A549 (cell line): Measurements from ENCODE around the gene RAB5A. TPM values are rescaled to one million over a fixed set of nuclear protein-coding genes. Genes with fewer than 3 reads are reported as not detected.

Experiments used
- ATAC-seq, 2 experiments: fragments of 200-7000 bp in 1 of 2; fragments of >200 bp in 1 of 2; cut with Nextera tagmentation in 1 of 2; cut with Tn5 transposase in 1 of 2; 3 replicates each; pipeline versions ENCODE4 v1.8.0 to v1.9.1; 2018 to 2020; ENCODE audit warnings: mild to moderate bottlenecking in 1 of 2, moderate library complexity in 1 of 2
- CTCF ChIA-PET: fragments of 300-600 bp; sonication (Branson Sonifier 250); formaldehyde crosslinking; extraction: SDS; loops from one replicate; lab custom pipeline; 2021; ENCODE audit warnings: antibody characterized with exemption, inconsistent platforms; lab: Yijun Ruan, JAX
- POLR2A ChIA-PET: fragments of 350-600 bp; formaldehyde crosslinking; extraction: SDS; loops from one replicate; lab custom pipeline; 2021; ENCODE audit warnings: antibody characterized with exemption, inconsistent platforms; lab: Yijun Ruan, JAX
- DNase-seq, 2 experiments: peaks; one replicate each; pipeline versions ENCODE4 v3.0.0 to v3.0.0-alpha.2; 2011 to 2016; ENCODE audit warnings: low read depth in 1 of 2, low spot score in 1 of 2
- FAIRE-seq: peaks from 2 replicates; lab custom pipeline; 2011; peaks lifted over from hg19 to GRCh38; lab: Jason Lieb, UNC
- H3K27ac ChIP-seq, 2 experiments: fragments of >200 bp; sonication (Bioruptor Twin); formaldehyde crosslinking; 3 replicates each; pipeline ENCODE4 v1.5.1; 2016 to 2017
- H3K4me1 ChIP-seq: fragments of >200 bp; sonication (Bioruptor Twin); formaldehyde crosslinking; 3 replicates; pipeline ENCODE4 v1.6.1; 2016
- H3K4me2 ChIP-seq: fragments of >200 bp; sonication (Bioruptor Twin); formaldehyde crosslinking; 3 replicates; pipeline ENCODE4 v1.6.1; 2016
- H3K4me3 ChIP-seq: fragments of >200 bp; sonication (Bioruptor Twin); formaldehyde crosslinking; 3 replicates; pipeline ENCODE4 v1.5.1; 2016
- H3K9me3 ChIP-seq: fragments of >200 bp; sonication (Bioruptor Twin); formaldehyde crosslinking; 3 replicates; pipeline ENCODE4 v1.6.1; 2016
- ATOH8 ChIP-seq: fragments of 250-450 bp; sonication (Bioruptor Pico); IDR thresholded peaks from 2 replicates; pipeline ENCODE4 v1.5.0; 2020; ENCODE audit warnings: low read depth, mild to moderate bottlenecking, moderate library complexity
- BCL3 ChIP-seq: fragments of >200 bp; sonication (Bioruptor Twin); formaldehyde crosslinking; IDR thresholded peaks from 3 replicates; pipeline ENCODE4 v1.6.1; 2016
- CBX2 ChIP-seq: fragments of 200-600 bp; sonication (generic); IDR thresholded peaks from 2 replicates; pipeline ENCODE4 v1.6.1; 2016; ENCODE audit warnings: low read depth, mild to moderate bottlenecking, borderline replicate concordance
- CBX8 ChIP-seq: fragments of 200-600 bp; sonication (generic); IDR thresholded peaks from 2 replicates; pipeline ENCODE4 v1.6.1; 2016
- CEBPB ChIP-seq, 2 experiments: fragments of >200 bp in 1 of 2; sonication (Bioruptor Twin) in 1 of 2; formaldehyde crosslinking in 1 of 2; IDR thresholded peaks; 2 replicates each; pipeline ENCODE4 v1.6.1; 2012 to 2016
- E2F6 ChIP-seq: IDR thresholded peaks from 2 replicates; pipeline ENCODE4 v1.6.1; 2012; ENCODE audit warnings: low read depth, borderline replicate concordance
- EHMT2 ChIP-seq: fragments of 200-600 bp; sonication (generic); IDR thresholded peaks from 2 replicates; pipeline ENCODE4 v1.6.1; 2016; ENCODE audit warnings: antibody characterized with exemption, low read depth, mild to moderate bottlenecking, moderate library complexity
- ESRRA ChIP-seq: fragments of 150-350 bp; IDR thresholded peaks from 2 replicates; pipeline ENCODE4 v1.6.1; 2014; ENCODE audit warnings: mild to moderate bottlenecking, low read length, borderline replicate concordance
- FOSL2 ChIP-seq, 2 experiments: fragments of 450-650 bp in 1 of 2; fragments of >200 bp in 1 of 2; sonication (Bioruptor Twin) in 1 of 2; formaldehyde crosslinking; IDR thresholded peaks; 2 replicates each; pipeline versions ENCODE4 v1.5.0 to v1.6.1; 2016 to 2020; ENCODE audit warnings: mild to moderate bottlenecking in 1 of 2, moderate library complexity in 1 of 2
- FOXS1 ChIP-seq: fragments of 250-450 bp; sonication (Bioruptor Pico); IDR thresholded peaks from 2 replicates; pipeline ENCODE4 v1.5.0; 2020; ENCODE audit warnings: mild to moderate bottlenecking, moderate library complexity
- HES2 ChIP-seq: fragments of >200 bp; sonication (Bioruptor Twin); formaldehyde crosslinking; IDR thresholded peaks from 2 replicates; pipeline ENCODE4 v1.6.1; 2016
- HOXB13 ChIP-seq: fragments of 250-450 bp; sonication (Bioruptor Pico); IDR thresholded peaks from 2 replicates; pipeline ENCODE4 v1.5.0; 2020; ENCODE audit warnings: low read depth, mild to moderate bottlenecking, moderate library complexity
- KDM1A ChIP-seq: fragments of 200-600 bp; sonication (generic); IDR thresholded peaks from 2 replicates; pipeline ENCODE4 v1.6.1; 2016; ENCODE audit warnings: low read depth, mild to moderate bottlenecking
- MAFK ChIP-seq: fragments of 450-650 bp; IDR thresholded peaks from 2 replicates; pipeline ENCODE4 v1.6.1; 2014; ENCODE audit not compliant: partially characterized antibody
- MYC ChIP-seq: IDR thresholded peaks from 2 replicates; pipeline ENCODE4 v1.6.1; 2012; ENCODE audit warnings: mild to moderate bottlenecking, inconsistent platforms, low read length, improper control_type of control experiment, borderline replicate concordance
- NFE2L2 ChIP-seq: fragments of 150-350 bp; conservative IDR thresholded peaks from 2 replicates; pipeline ENCODE4 v1.6.1; 2014; ENCODE audit warnings: low read length
- NR3C1 ChIP-seq: fragments of >200 bp; sonication (Bioruptor Twin); formaldehyde crosslinking; IDR thresholded peaks from 3 replicates; pipeline ENCODE4 v1.6.1; 2017
- PBX3 ChIP-seq: IDR thresholded peaks from 2 replicates; pipeline ENCODE4 v1.6.1; 2012
- PHF8 ChIP-seq: fragments of 200-600 bp; sonication (generic); IDR thresholded peaks from 2 replicates; pipeline ENCODE4 v1.6.1; 2016; ENCODE audit warnings: low read depth, mild to moderate bottlenecking, antibody characterized with exemption, moderate library complexity, borderline replicate concordance
- RAD21 ChIP-seq, 2 experiments: fragments of >200 bp in 1 of 2; sonication (Bioruptor Twin) in 1 of 2; formaldehyde crosslinking in 1 of 2; IDR thresholded peaks in 1 of 2; conservative IDR thresholded peaks in 1 of 2; 2 replicates in 1 of 2; 3 replicates in 1 of 2; pipeline ENCODE4 v1.6.1; 2012 to 2018; ENCODE audit warnings: inconsistent platforms in 1 of 2
- RARB ChIP-seq: fragments of 250-450 bp; sonication (Bioruptor Pico); IDR thresholded peaks from 2 replicates; pipeline ENCODE4 v1.8.0; 2021; ENCODE audit warnings: mild to moderate bottlenecking, moderate library complexity
- TP53 ChIP-seq: fragments of 250-450 bp; sonication (Bioruptor Pico); IDR thresholded peaks from 2 replicates; pipeline ENCODE4 v1.5.0; 2021; ENCODE audit warnings: mild to moderate bottlenecking, moderate library complexity
- ZC3H11A ChIP-seq: fragments of 450-650 bp; IDR thresholded peaks from 2 replicates; pipeline ENCODE4 v1.6.1; 2014; ENCODE audit warnings: antibody characterized with exemption, mild to moderate bottlenecking
- ZFP36 ChIP-seq: fragments of 450-650 bp; IDR thresholded peaks from 2 replicates; pipeline ENCODE4 v1.6.1; 2014; ENCODE audit warnings: borderline replicate concordance; ENCODE audit not compliant: partially characterized antibody
- ZNF302 ChIP-seq: fragments of 250-450 bp; sonication (Bioruptor Pico); IDR thresholded peaks from 2 replicates; pipeline ENCODE4 v1.9.0; 2021; ENCODE audit warnings: inconsistent platforms, mild to moderate bottlenecking, moderate library complexity
- WGBS: methylation state at CpG from one replicate; pipeline ENCODE4 v1.1.6; 2017; ENCODE audit errors: missing lambda C conversion rate; 5-methylcytosine and 5-hydroxymethylcytosine counted together
- polyA plus RNA-seq, 4 experiments: library from polyadenylated mRNA; depleted of rRNA in 3 of 4; stranded (reverse); fragments of >200 nt; fragmentation: RNase III in 1 of 4; extraction: RNeasy Plus Mini Kit Qiagen cat#74134 plus additional on column Dnase treatment in 1 of 4; gene quantifications; 2 replicates in 3 of 4; 3 replicates in 1 of 4; pipeline ENCODE4 v1.2.3, GENCODE V29; 2011 to 2017

Gene RAB5A
- polyA plus RNA-seq, 2 of the 4 experiments (the other 2 are of a cell fraction): 41.2 to 66.6 TPM

GRCh38 chr3:19911452-19911851 lies 35.4 kb upstream of the RAB5A start:
- FAIRE-seq (no peak), ATAC-seq (no peak), DNase-seq (no peak)
- ChIA-PET CTCF (interaction anchor here (0.6 to 1.9 kb wide), 2 partner anchors 15 to 65 kb away, joined by 3 to 5 read pairs; no protein-coding TSS in a partner anchor), POLR2A (no interaction called here)
- Histone ChIP-seq H3K4me1 (no peaks in the 10 kb centered on the region), H3K4me3 (no peak overlapping the region), H3K27ac (no peak overlapping the region), H3K4me2 (no peak overlapping the region), H3K9me3 (peaks cover 10% of the 10 kb centered on the region; the same call in 1 of the 3 replicates)
- TF ChIP-seq BCL3 (no peak), HOXB13 (CRISPR knock-in tag) (no peak), CBX8 (no peak), EHMT2 (no peak), ZNF302 (no peak), KDM1A (no peak), NR3C1 (no peak), TP53 (CRISPR knock-in tag) (no peak), RAD21 (conservative IDR thresholded peaks at IDR 0.05 in 1 of 2, IDR thresholded peaks at IDR 0.05 in 1 of 2) (no peak), FOXS1 (CRISPR knock-in tag) (no peak), MAFK (no peak), ATOH8 (CRISPR knock-in tag) (no peak), PBX3 (no peak), E2F6 (no peak)

- Histone ChIP-seq H3K4me3 (no peak overlapping the region), H3K9me3 (0 out of 3 replicates have a peak, but pooled peaks cover 3% of the 10 kb centered on the region), H3K4me2 (no peak overlapping the region), H3K4me1 (peaks cover 21% of the 10 kb centered on the region), H3K27ac (no peak overlapping the region)
- CTCF ChIA-PET: no interaction called here
- POLR2A ChIA-PET: no interaction called here
- WGBS: 88% methylated on average over 1 of the region's 1 CpG
- no peak for TF ChIP-seq HES2
- TF ChIP-seq CEBPB (IDR thresholded peaks at IDR 0.05): no peak
- no peak for TF ChIP-seq PBX3
- no peak for TF ChIP-seq FOSL2 (IDR thresholded peaks at IDR 0.05)
- no peak for TF ChIP-seq FOSL2 (CRISPR knock-in tag; IDR thresholded peaks at IDR 0.05)
- TF ChIP-seq MYC: no peak
- TF ChIP-seq CBX2: no peak
- no peak for TF ChIP-seq MAFK
- no peak for TF ChIP-seq NR3C1
- no peak for TF ChIP-seq RARB (CRISPR knock-in tag)
- no peak for TF ChIP-seq PHF8
- no peak for TF ChIP-seq ZFP36
- TF ChIP-seq ESRRA: no peak
- no peak for TF ChIP-seq ZC3H11A
- TF ChIP-seq CBX8: no peak
- TF ChIP-seq NFE2L2: no peak
- ATAC-seq (no peak), FAIRE-seq (no peak), DNase-seq (no peak)
Measured at GRCh38 chr3:19917167-19917566, 29.7 kb upstream of the RAB5A start.
